IMR-90 (cell line): ENCODE data around the gene GGN. TPM values are rescaled to one million over a fixed set of nuclear protein-coding genes. Genes with fewer than 3 reads are reported as not detected.

Source experiments
- ATAC-seq: fragments of 200-7000 bp; cut with Tn5 transposase; 2 replicates; pipeline ENCODE4 v1.9.1; 2020; ENCODE audit warnings: low read depth, mild to moderate bottlenecking, moderate library complexity
- BruUV-seq: library from RNA; stranded (reverse); fragments of 400-500 nt; replicated peaks from 2 replicates; lab custom pipeline; 2021; lab: Mats Ljungman, UMichigan
- CTCF ChIA-PET: fragments of 300-600 bp; formaldehyde crosslinking; extraction: SDS; loops from one replicate; lab custom pipeline; 2021; ENCODE audit warnings: antibody characterized with exemption; lab: Yijun Ruan, JAX
- POLR2A ChIA-PET: fragments of 300-600 bp; sonication (Branson Sonifier 250); formaldehyde crosslinking; loops from one replicate; lab custom pipeline; 2022; ENCODE audit warnings: antibody characterized with exemption; ENCODE audit not compliant: unreplicated experiment; lab: Charles Lee
- DNase-seq: peaks from one replicate; pipeline ENCODE4 v3.0.0; 2013
- H2AFZ ChIP-seq: replicated peaks from 2 replicates; pipeline ENCODE3; 2013; ENCODE audit warnings: low read length, mild to moderate bottlenecking; ENCODE audit not compliant: poor library complexity
- H2AK5ac ChIP-seq: 2 replicates; pipeline ENCODE4 v1.6.1; 2013; ENCODE audit warnings: low read depth, low read length, inconsistent platforms
- H2AK9ac ChIP-seq: replicated peaks from 2 replicates; pipeline ENCODE3; 2013; ENCODE audit warnings: mild to moderate bottlenecking, low read depth, low read length, moderate library complexity; ENCODE audit not compliant: poor library complexity
- H2BK120ac ChIP-seq: 2 replicates; pipeline ENCODE4 v1.6.1; 2013; ENCODE audit warnings: low read depth, low read length, inconsistent platforms
- H2BK15ac ChIP-seq: 3 replicates; pipeline ENCODE4 v1.6.1; 2013; ENCODE audit warnings: low read depth, low read length, inconsistent platforms
- H2BK20ac ChIP-seq: 2 replicates; pipeline ENCODE4 v1.6.1; 2013; ENCODE audit warnings: low read depth, mild to moderate bottlenecking, inconsistent platforms, low read length, moderate library complexity
- H2BK5ac ChIP-seq: 2 replicates; pipeline ENCODE4 v1.6.1; 2013; ENCODE audit warnings: mild to moderate bottlenecking, low read depth, low read length, inconsistent platforms; ENCODE audit not compliant: poor library complexity, severe bottlenecking
- H3K14ac ChIP-seq: replicated peaks from 2 replicates; pipeline ENCODE4 v1.6.1; 2013; ENCODE audit warnings: low read depth, low read length, inconsistent platforms
- H3K18ac ChIP-seq: 2 replicates; pipeline ENCODE4 v1.6.1; 2013; ENCODE audit warnings: low read depth, low read length, control low read depth
- H3K23ac ChIP-seq: 2 replicates; pipeline ENCODE4 v1.6.1; 2013; ENCODE audit warnings: low read depth, low read length, inconsistent platforms
- H3K27ac ChIP-seq: 2 replicates; pipeline ENCODE4 v1.5.1; 2013; ENCODE audit warnings: mild to moderate bottlenecking, control low read depth, low read length; ENCODE audit not compliant: insufficient read depth
- H3K27me3 ChIP-seq: 2 replicates; pipeline ENCODE4 v1.6.1; 2013; ENCODE audit warnings: low read length; ENCODE audit not compliant: control insufficient read depth, insufficient read depth
- H3K36me3 ChIP-seq: 2 replicates; pipeline ENCODE4 v1.6.1; 2013; ENCODE audit warnings: low read length, mixed read lengths; ENCODE audit not compliant: control insufficient read depth, insufficient read depth
- H3K4ac ChIP-seq: 2 replicates; pipeline ENCODE4 v1.6.1; 2013; ENCODE audit warnings: low read depth, low read length, inconsistent platforms
- H3K4me1 ChIP-seq: 2 replicates; pipeline ENCODE4 v1.6.1; 2013; ENCODE audit warnings: low read length, mixed read lengths; ENCODE audit not compliant: control insufficient read depth, insufficient read depth
- H3K4me2 ChIP-seq: 2 replicates; pipeline ENCODE4 v1.6.1; 2013; ENCODE audit warnings: low read depth, mild to moderate bottlenecking, control low read depth, low read length, moderate library complexity
- H3K4me3 ChIP-seq: 2 replicates; pipeline ENCODE4 v1.5.1; 2013; ENCODE audit warnings: low read depth, mild to moderate bottlenecking, control low read depth, low read length, moderate library complexity; ENCODE audit not compliant: insufficient read depth
- H3K56ac ChIP-seq: 2 replicates; pipeline ENCODE4 v1.6.1; 2013; ENCODE audit warnings: low read length, inconsistent platforms; ENCODE audit not compliant: insufficient read depth; ENCODE audit errors: extremely low read depth
- H3K79me1 ChIP-seq, 2 experiments: 2 replicates each; pipeline ENCODE4 v1.6.1; 2013; ENCODE audit warnings: low read length in 2 of 2, inconsistent platforms in 1 of 2, low read depth in 1 of 2
- H3K9ac ChIP-seq: 2 replicates; pipeline ENCODE4 v1.6.1; 2013; ENCODE audit warnings: low read depth, low read length, control low read depth
- H3K9me1 ChIP-seq: 2 replicates; pipeline ENCODE4 v1.6.1; 2013; ENCODE audit warnings: low read length, inconsistent platforms; ENCODE audit not compliant: insufficient read depth
- H3K9me3 ChIP-seq: 2 replicates; pipeline ENCODE4 v1.6.1; 2013; ENCODE audit warnings: low read length; ENCODE audit not compliant: control insufficient read depth, insufficient read depth
- H4K20me1 ChIP-seq: 2 replicates; pipeline ENCODE4 v1.6.1; 2013; ENCODE audit warnings: low read length, inconsistent platforms; ENCODE audit not compliant: insufficient read depth
- H4K5ac ChIP-seq: 2 replicates; pipeline ENCODE4 v1.6.1; 2013; ENCODE audit warnings: mild to moderate bottlenecking, low read depth, low read length, control low read depth
- H4K8ac ChIP-seq, 2 experiments: 2 replicates each; pipeline ENCODE4 v1.6.1; 2013; ENCODE audit warnings: low read depth in 2 of 2, low read length in 2 of 2, control low read depth in 1 of 2, inconsistent platforms in 1 of 2
- H4K91ac ChIP-seq: 2 replicates; pipeline ENCODE4 v1.6.1; 2013; ENCODE audit warnings: low read depth, low read length, inconsistent platforms; ENCODE audit not compliant: insufficient read depth
- CEBPB ChIP-seq: IDR thresholded peaks from 2 replicates; pipeline ENCODE4 v1.6.1; 2012; ENCODE audit warnings: low read depth, low read length, improper control_type of control experiment
- CHD1 ChIP-seq: IDR thresholded peaks from 2 replicates; pipeline ENCODE4 v1.6.1; 2012; ENCODE audit warnings: low read depth, low read length, improper control_type of control experiment
- MAFK ChIP-seq: IDR thresholded peaks from 2 replicates; pipeline ENCODE4 v1.6.1; 2012; ENCODE audit warnings: low read depth, low read length, improper control_type of control experiment
- MAZ ChIP-seq: IDR thresholded peaks from 2 replicates; pipeline ENCODE4 v1.6.1; 2012; ENCODE audit warnings: low read depth, mild to moderate bottlenecking, low read length, improper control_type of control experiment, moderate library complexity, borderline replicate concordance
- MXI1 ChIP-seq: IDR thresholded peaks from 2 replicates; pipeline ENCODE4 v1.6.1; 2012; ENCODE audit warnings: low read depth, mild to moderate bottlenecking, low read length, moderate library complexity, borderline replicate concordance
- RAD21 ChIP-seq: IDR thresholded peaks from 2 replicates; pipeline ENCODE4 v1.6.1; 2012; ENCODE audit warnings: low read length, improper control_type of control experiment
- RCOR1 ChIP-seq: IDR thresholded peaks from 2 replicates; pipeline ENCODE4 v1.6.1; 2012; ENCODE audit warnings: mild to moderate bottlenecking, low read length, improper control_type of control experiment; ENCODE audit not compliant: insufficient replicate concordance
- RFX5 ChIP-seq: IDR thresholded peaks from 2 replicates; pipeline ENCODE4 v1.8.0; 2012; ENCODE audit warnings: low read depth, mild to moderate bottlenecking, low read length, moderate library complexity
- SMC3 ChIP-seq: fragments of 150-350 bp; IDR thresholded peaks from 2 replicates; pipeline ENCODE4 v1.6.1; 2016; ENCODE audit warnings: low read depth, mild to moderate bottlenecking, antibody characterized with exemption, low read length, moderate library complexity
- WGBS, 2 experiments: methylation state at CpG; one replicate each; pipeline versions ENCODE4 v1.1.5 to v1.1.7; 2013; ENCODE audit warnings: missing lambda C conversion rate in 2 of 2; ENCODE audit not compliant: insufficient read length in 1 of 2; ENCODE audit errors: extremely low coverage in 2 of 2; 5-methylcytosine and 5-hydroxymethylcytosine counted together
- dilution Hi-C: fragments of 300-500 bp; cut with HindIII; formaldehyde crosslinking; loops from one replicate; pipeline ENCODE4 v1.14.3; 2018; ENCODE audit warnings: low sequenced_read_pairs; ENCODE audit not compliant: unreplicated experiment
- in situ Hi-C: fragments of 300-500 bp; cut with MboI; formaldehyde crosslinking; loops from 3 replicates; pipeline ENCODE4 v1.14.3; 2019; ENCODE audit warnings: low sequenced_read_pairs, inconsistent platforms, mixed read lengths
- intact Hi-C: fragments of 100-400 bp; cut with micrococcal nuclease; formaldehyde crosslinking; loops from 2 replicates; pipeline ENCODE4 v1.10.0; 2022
- polyA plus RNA-seq, 3 experiments: library from polyadenylated mRNA; depleted of rRNA; stranded (reverse); fragments of >200 nt; gene quantifications; 2 replicates each; pipeline ENCODE4 v1.2.3, GENCODE V29; 2012; ENCODE audit warnings: low replicate concordance in 1 of 3
- total RNA-seq: library from RNA; depleted of rRNA; stranded (reverse); fragments of >200 nt; gene quantifications from 2 replicates; pipeline ENCODE4 v1.2.3, GENCODE V29; 2012
- TF ChIP-seq, protein P1 (sequence below): fragments of 150-350 bp; IDR thresholded peaks from 2 replicates; pipeline ENCODE4 v1.6.1; 2017; ENCODE audit warnings: mild to moderate bottlenecking, antibody characterized with exemption, low read length, low read depth
- TF ChIP-seq, protein P2 (sequence below): conservative IDR thresholded peaks from 2 replicates; pipeline ENCODE4 v1.5.1; 2012; ENCODE audit warnings: mild to moderate bottlenecking, low read depth, low read length, improper control_type of control experiment
- TF ChIP-seq, protein P3 (sequence below): fragments of 150-350 bp; IDR thresholded peaks from 2 replicates; pipeline ENCODE4 v1.6.1; 2016; ENCODE audit warnings: low read depth, mild to moderate bottlenecking, low read length, moderate library complexity, borderline replicate concordance

Gene GGN
- total and polyA plus RNA-seq, 2 of the 4 experiments (the other 2 are of a cell fraction): under 0.01 to 0.65 TPM

DNA sequence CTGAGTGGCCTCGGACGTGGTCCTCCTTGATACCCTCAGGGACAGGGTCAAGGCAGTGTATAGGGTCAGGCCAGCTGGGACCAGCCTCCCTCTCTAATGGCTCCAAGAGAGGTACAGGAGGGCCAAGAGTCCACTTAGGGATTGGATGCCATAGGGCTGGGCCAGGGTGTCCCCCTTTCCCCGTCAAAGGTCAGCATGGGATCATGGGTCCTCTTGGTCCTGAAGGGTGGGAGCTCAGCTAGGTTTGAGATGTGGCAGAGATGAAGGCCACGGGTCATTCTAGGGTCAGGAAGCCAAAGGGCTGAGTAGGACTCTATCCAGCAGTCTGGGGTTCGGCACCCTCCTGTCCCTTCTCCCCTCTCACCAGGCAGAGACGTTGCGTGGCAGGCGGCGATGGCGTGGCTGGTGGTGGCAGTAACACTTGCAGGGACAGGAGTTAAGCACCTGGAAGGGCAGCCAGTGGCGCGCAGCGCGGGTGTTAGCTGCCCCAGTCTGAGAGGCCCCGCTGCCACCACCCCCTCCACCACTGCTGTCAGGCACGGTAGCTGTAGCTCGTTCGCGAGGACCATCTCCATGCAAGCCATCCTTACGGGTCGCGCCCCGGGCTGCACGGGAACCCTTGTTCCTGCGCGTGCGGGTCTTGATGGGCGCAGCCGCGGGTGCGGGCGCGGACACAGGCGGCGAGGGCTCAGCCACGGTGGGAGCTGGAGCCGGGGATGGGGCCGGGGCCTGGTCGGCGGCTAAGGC lies 2.6 kb downstream of the GGN start:
- H3K4me2 ChIP-seq: no peak overlapping the region
- no peak overlapping the region for H4K5ac ChIP-seq
- peak overlapping the region; percentile 28 for H2AK9ac ChIP-seq
- H3K56ac ChIP-seq: no peak overlapping the region
- in situ Hi-C loops (no loop called here), dilution Hi-C loops (no loop called here), intact Hi-C loops (loop anchor here (5.0 kb wide), 1 partner anchor 153 kb away; no protein-coding TSS in a partner anchor)
- H3K4me3 ChIP-seq: no peak overlapping the region
- WGBS, 2 experiments: 85% methylated on average over 16 of the region's 40 CpGs; no CpG with 5 or more reads in 1 of the 2 experiments
- ChIA-PET POLR2A (no interaction called here), CTCF (interaction anchor here (1.9 kb wide), 1 partner anchor 9 kb away, joined by 5 read pairs; no protein-coding TSS in a partner anchor)
- no peak overlapping the region for H3K9ac ChIP-seq
- peaks cover 2% of the 10 kb centered on the region for H3K4me1 ChIP-seq
- H4K20me1 ChIP-seq: peaks cover 23% of the 10 kb centered on the region
- H3K79me1 ChIP-seq: peaks cover 13 to 52% of the 10 kb centered on the region in 2 experiments; a peak in 3 of 4 replicates
- no peak overlapping the region for H4K91ac ChIP-seq
- no TSS peak for BruUV-seq
- no peak for DNase-seq
- no peak for ATAC-seq
- H3K27me3 ChIP-seq: no peaks in the 10 kb centered on the region
- H2BK5ac ChIP-seq: no peak overlapping the region
- no peak overlapping the region for H3K4ac ChIP-seq
- no peaks in the 10 kb centered on the region for H3K9me3 ChIP-seq
- peaks cover 41% of the 10 kb centered on the region for H3K36me3 ChIP-seq
- no peak overlapping the region for H3K27ac ChIP-seq
- no peak overlapping the region for H4K8ac ChIP-seq
- H3K18ac ChIP-seq: no peak overlapping the region
- TF ChIP-seq MXI1 (no peak), MAFK (no peak), SMC3 (no peak), CEBPB (no peak), MAZ (no peak), RCOR1 (no peak), RAD21 (no peak), RFX5 (no peak), CHD1 (no peak)
- TF ChIP-seq, protein P1, sequence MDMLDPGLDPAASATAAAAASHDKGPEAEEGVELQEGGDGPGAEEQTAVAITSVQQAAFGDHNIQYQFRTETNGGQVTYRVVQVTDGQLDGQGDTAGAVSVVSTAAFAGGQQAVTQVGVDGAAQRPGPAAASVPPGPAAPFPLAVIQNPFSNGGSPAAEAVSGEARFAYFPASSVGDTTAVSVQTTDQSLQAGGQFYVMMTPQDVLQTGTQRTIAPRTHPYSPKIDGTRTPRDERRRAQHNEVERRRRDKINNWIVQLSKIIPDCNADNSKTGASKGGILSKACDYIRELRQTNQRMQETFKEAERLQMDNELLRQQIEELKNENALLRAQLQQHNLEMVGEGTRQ: no peak
- TF ChIP-seq, protein P2, sequence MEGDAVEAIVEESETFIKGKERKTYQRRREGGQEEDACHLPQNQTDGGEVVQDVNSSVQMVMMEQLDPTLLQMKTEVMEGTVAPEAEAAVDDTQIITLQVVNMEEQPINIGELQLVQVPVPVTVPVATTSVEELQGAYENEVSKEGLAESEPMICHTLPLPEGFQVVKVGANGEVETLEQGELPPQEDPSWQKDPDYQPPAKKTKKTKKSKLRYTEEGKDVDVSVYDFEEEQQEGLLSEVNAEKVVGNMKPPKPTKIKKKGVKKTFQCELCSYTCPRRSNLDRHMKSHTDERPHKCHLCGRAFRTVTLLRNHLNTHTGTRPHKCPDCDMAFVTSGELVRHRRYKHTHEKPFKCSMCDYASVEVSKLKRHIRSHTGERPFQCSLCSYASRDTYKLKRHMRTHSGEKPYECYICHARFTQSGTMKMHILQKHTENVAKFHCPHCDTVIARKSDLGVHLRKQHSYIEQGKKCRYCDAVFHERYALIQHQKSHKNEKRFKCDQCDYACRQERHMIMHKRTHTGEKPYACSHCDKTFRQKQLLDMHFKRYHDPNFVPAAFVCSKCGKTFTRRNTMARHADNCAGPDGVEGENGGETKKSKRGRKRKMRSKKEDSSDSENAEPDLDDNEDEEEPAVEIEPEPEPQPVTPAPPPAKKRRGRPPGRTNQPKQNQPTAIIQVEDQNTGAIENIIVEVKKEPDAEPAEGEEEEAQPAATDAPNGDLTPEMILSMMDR: no peak
- TF ChIP-seq, protein P3, sequence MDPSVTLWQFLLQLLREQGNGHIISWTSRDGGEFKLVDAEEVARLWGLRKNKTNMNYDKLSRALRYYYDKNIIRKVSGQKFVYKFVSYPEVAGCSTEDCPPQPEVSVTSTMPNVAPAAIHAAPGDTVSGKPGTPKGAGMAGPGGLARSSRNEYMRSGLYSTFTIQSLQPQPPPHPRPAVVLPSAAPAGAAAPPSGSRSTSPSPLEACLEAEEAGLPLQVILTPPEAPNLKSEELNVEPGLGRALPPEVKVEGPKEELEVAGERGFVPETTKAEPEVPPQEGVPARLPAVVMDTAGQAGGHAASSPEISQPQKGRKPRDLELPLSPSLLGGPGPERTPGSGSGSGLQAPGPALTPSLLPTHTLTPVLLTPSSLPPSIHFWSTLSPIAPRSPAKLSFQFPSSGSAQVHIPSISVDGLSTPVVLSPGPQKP: no peak
- no peak overlapping the region for H3K14ac ChIP-seq
- H2BK15ac ChIP-seq: no peak overlapping the region
- no peak overlapping the region for H2AK5ac ChIP-seq
- no peak overlapping the region for H3K23ac ChIP-seq
- no peak overlapping the region for H2BK20ac ChIP-seq
- peaks cover 12% of the 10 kb centered on the region for H3K9me1 ChIP-seq
- no peak overlapping the region for H2AFZ ChIP-seq
- no peak overlapping the region for H2BK120ac ChIP-seq
